Type B pancreatic cell (in vitro differentiated cells): ENCODE results near the gene TPM2. TPM values are rescaled to one million over a fixed set of nuclear protein-coding genes. Genes with fewer than 3 reads are reported as not detected.

ENCODE experiments used
- DNase-seq: peaks from one replicate; pipeline ENCODE4 v3.0.0; 2021; ENCODE audit warnings: mixed read lengths; ENCODE audit not compliant: unreplicated experiment; ENCODE audit errors: extremely low spot score
- H3K27ac Mint-ChIP-seq: 2 replicates; pipeline ENCODE4 v1.8.0; 2021; ENCODE audit warnings: mild to moderate bottlenecking, mixed read lengths
- H3K27me3 Mint-ChIP-seq: 2 replicates; pipeline ENCODE4 v1.8.0; 2021; ENCODE audit warnings: mixed read lengths
- H3K36me3 Mint-ChIP-seq: 2 replicates; pipeline ENCODE4 v1.8.0; 2021; ENCODE audit warnings: mixed read lengths
- H3K4me1 Mint-ChIP-seq: one replicate; pipeline ENCODE4 v1.8.0; 2021; ENCODE audit warnings: mixed read lengths; ENCODE audit not compliant: unreplicated experiment
- H3K4me3 Mint-ChIP-seq: 2 replicates; pipeline ENCODE4 v1.8.0; 2021; ENCODE audit warnings: mild to moderate bottlenecking, mixed read lengths
- H3K9me3 Mint-ChIP-seq: 2 replicates; pipeline ENCODE4 v1.8.0; 2021; ENCODE audit warnings: mixed read lengths
- CTCF ChIP-seq: fragments of 200-600 bp; sonication (generic); conservative IDR thresholded peaks from 2 replicates; pipeline ENCODE4 v1.5.0; 2021; ENCODE audit warnings: antibody characterized with exemption, mild to moderate bottlenecking
- total RNA-seq: library from RNA; stranded (reverse); gene quantifications from 2 replicates; pipeline ENCODE4 v1.2.1, GENCODE V29; 2021; ENCODE audit warnings: low replicate concordance

The TPM2 gene
- total RNA-seq, 1 donor from 2014 or later: 241 TPM

- Mint-ChIP-seq H3K4me1 (peaks cover 34% of the 10 kb centered on the region), H3K9me3 (no peaks in the 10 kb centered on the region), H3K27me3 (no peaks in the 10 kb centered on the region), H3K27ac (no peak overlapping the region), H3K36me3 (peaks cover 16% of the 10 kb centered on the region), H3K4me3 (peak overlapping the region; percentile 90)
- DNase-seq: no peak
- TF ChIP-seq CTCF: no peak
Measured at GRCh38 chr9:35687972-35688557, 1.7 kb downstream of the TPM2 start.

GRCh38 chr9:35687306-35687705 lies 2.4 kb downstream of the TPM2 start:
- peak overlapping the region; percentile 87 for H3K27ac Mint-ChIP-seq
- TF ChIP-seq CTCF: no peak
- peaks cover 34% of the 10 kb centered on the region for H3K4me1 Mint-ChIP-seq
- no peak for DNase-seq
- H3K9me3 Mint-ChIP-seq: no peaks in the 10 kb centered on the region
- peak overlapping the region; percentile 86 for H3K4me3 Mint-ChIP-seq
- H3K27me3 Mint-ChIP-seq: no peaks in the 10 kb centered on the region
- H3K36me3 Mint-ChIP-seq: peaks cover 19% of the 10 kb centered on the region

GRCh38 chr9:35686222-35687203 lies 3.2 kb downstream of the TPM2 start:
- H3K4me1 Mint-ChIP-seq: peaks cover 36% of the 10 kb centered on the region
- no peak for TF ChIP-seq CTCF
- peak overlapping the region; percentile 86 for H3K4me3 Mint-ChIP-seq
- DNase-seq: no peak
- H3K36me3 Mint-ChIP-seq: peaks cover 19% of the 10 kb centered on the region
- no peaks in the 10 kb centered on the region for H3K27me3 Mint-ChIP-seq
- no peaks in the 10 kb centered on the region for H3K9me3 Mint-ChIP-seq
- H3K27ac Mint-ChIP-seq: peak overlapping the region; percentile 67

GRCh38 chr9:35685506-35685905 lies 4.2 kb downstream of the TPM2 start:
- DNase-seq: no peak
- peaks cover 37% of the 10 kb centered on the region for H3K4me1 Mint-ChIP-seq
- H3K27me3 Mint-ChIP-seq: no peaks in the 10 kb centered on the region
- H3K4me3 Mint-ChIP-seq: no peak overlapping the region
- no peaks in the 10 kb centered on the region for H3K9me3 Mint-ChIP-seq
- no peak for TF ChIP-seq CTCF
- H3K36me3 Mint-ChIP-seq: peaks cover 19% of the 10 kb centered on the region
- H3K27ac Mint-ChIP-seq: no peak overlapping the region

GRCh38 chr9:35684921-35685320 lies 4.8 kb downstream of the TPM2 start:
- Mint-ChIP-seq H3K4me1 (peaks cover 37% of the 10 kb centered on the region), H3K4me3 (no peak overlapping the region), H3K27me3 (no peaks in the 10 kb centered on the region), H3K9me3 (no peaks in the 10 kb centered on the region), H3K27ac (no peak overlapping the region), H3K36me3 (peaks cover 19% of the 10 kb centered on the region)
- no peak for TF ChIP-seq CTCF
- no peak for DNase-seq
